GM10847 (cell line): ENCODE results near the gene STX8.

Experiments
- POLR2A ChIP-seq: IDR thresholded peaks from 2 replicates; pipeline ENCODE4 v1.6.1; 2011; ENCODE audit not compliant: insufficient read length; ENCODE audit errors: extremely low read depth

The STX8 gene

GRCh38 chr17:9200699-9201359 lies 374.8 kb downstream of the STX8 start:
- no peak for TF ChIP-seq POLR2A
